NCI-H2107 treated with DMSO at 0.1 percent for 48 hours (cell line): ENCODE results near the gene LRIG2.
"Not testable (repeated sequence)": the region's sequence is repeated elsewhere in the genome, so short reads cannot be mapped to it uniquely, and the experiment has no call there.

Experiments used
- DNase-seq: peaks from one replicate; lab custom pipeline; 2025; ENCODE audit not compliant: unreplicated experiment; lab: John Stamatoyannopoulos, UW

LRIG2 gene

GRCh38 chr1:113158743-113159142 is 85.7 kb downstream of the LRIG2 start:
- not testable (repeated sequence) for DNase-seq

- no peak for DNase-seq
These were observed 93.5 kb downstream of the LRIG2 start for GRCh38 chr1:113166473-113166872.

DNA sequence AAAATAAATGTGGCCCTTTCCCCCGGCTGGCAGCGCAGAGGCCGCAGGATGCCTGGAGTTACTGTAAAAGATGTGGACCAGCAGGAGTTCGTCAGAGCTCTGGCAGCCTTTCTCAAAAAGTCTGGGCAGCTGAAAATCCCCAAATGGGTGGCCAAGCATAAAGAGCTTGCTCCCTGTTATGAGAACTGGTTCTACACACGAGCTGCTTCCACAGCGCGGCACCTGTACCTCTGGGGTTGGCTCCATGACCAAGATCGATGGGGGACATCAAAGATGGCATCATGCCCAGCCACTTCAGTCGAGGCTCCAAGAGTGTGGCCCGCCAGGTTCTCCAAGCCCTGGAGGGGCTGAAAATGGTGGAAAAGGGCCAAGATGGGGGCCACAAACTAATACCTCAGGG is 95.9 kb downstream of the LRIG2 start:
- DNase-seq, result no peak

DNA sequence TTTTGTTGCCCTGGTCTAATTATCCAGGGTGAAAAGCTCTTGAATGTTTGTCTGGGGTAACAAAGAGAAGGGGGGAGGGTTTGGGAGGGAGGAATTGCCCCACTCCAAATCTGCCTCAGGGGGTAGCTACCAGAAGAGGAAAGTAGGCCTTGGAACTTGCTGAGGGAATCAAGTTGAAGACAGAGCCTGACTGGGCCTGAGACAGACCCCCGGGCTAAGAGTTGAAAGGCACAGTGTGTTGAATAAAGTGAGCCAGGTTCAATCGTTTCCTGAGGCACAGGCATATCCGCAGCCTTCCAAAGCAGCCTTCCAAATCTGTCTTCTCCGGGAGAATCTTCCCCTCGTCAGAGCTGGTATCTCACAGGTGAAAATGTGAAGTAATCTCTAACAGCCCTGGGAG is 96.6 kb downstream of the LRIG2 start:
- DNase-seq, result no peak

DNA sequence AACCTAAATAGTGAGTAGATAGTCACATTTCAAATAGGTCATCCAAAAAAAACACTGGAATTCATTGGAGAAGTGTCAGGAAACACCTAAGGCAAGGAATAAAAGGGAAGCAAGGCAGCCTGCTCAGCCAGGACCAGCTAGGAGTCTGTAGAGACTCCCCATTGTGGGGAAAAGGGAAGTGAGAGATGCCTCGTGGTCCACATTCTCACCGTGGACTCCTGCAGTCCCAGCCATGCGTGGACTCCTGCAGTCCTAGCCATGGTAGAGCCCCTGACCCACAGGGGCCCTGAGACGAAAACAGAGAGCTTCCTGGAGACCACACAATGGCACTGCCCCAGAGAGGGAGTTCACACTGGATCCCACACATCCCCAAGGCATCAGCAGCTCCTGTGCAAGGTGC is 97.5 kb downstream of the LRIG2 start:
- no peak for DNase-seq

DNA sequence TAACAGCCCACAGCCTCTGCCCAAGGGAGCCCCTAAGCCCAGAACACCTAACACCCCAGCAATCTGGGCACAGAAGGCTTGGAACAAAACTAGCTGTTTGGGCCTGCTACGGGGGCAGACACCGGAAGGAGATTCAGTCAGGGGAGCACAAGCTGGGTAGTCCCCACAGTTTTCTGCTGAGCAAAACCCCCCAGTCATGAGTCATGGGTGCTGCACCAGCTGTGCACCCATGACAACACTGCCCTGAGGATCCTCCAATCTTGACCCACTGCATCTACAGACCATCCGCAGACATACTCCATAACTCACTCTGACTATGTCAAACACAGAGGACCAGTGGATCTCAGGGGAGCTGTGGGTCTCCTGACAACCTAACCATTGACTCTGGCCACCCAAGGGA is 105.1 kb downstream of the LRIG2 start:
- DNase-seq, result no peak

DNA sequence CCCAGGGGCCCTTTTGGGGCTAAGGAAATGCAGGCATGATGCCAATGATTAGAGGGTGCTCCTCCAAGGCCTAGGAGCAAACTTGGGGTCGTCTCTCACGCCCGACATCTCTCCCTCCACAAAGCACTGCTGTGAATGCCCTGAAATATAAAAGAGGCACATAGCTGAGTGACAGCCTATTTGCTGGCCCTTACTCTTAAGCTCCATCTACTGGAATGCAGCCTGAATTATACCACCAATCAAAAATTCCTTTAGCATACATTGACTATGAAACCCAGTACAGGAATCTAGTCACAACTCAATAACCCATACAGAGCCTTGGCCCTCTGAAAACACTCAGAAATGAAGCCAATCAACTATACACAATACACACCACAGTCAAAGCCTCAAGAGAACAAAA is 105.5 kb downstream of the LRIG2 start:
- no peak for DNase-seq
